ENCODE measurements around the gene LIX1.
"Not testable (repeated sequence)": the region's sequence is repeated elsewhere in the genome, so short reads cannot be mapped to it uniquely, and the experiment has no call there.

The LIX1 gene

GRCh38 chr5:97142521-97143254 is at the start of gene LIX1:
Gene LIX1, minus strand, starts transcription at chr5:97142611. Its CDS starts 35 bp downstream, at chr5:97142576.
- peak; percentile 55 for DNase-seq

GRCh38 chr5:97191893-97192292 is 49.5 kb upstream of the LIX1 start:
- no peak for DNase-seq

- DNase-seq = not testable (repeated sequence)
These were observed 47.1 kb upstream of the LIX1 start for GRCh38 chr5:97189523-97189922.

GRCh38 chr5:97183930-97184213 is 41.5 kb upstream of the LIX1 start:
- no peak for DNase-seq

GRCh38 chr5:97183100-97183929 is 40.9 kb upstream of the LIX1 start, which contains the start of gene RIOK2:
Gene RIOK2, minus strand, starts transcription at chr5:97183247. Its CDS starts 56 bp downstream, at chr5:97183191.
- peak; percentile 95 for DNase-seq

GRCh38 chr5:97182571-97183099 is 40.2 kb upstream of the LIX1 start:
- DNase-seq = peak; percentile 4

- peak; percentile 41 for DNase-seq
These were observed 39.6 kb upstream of the LIX1 start for GRCh38 chr5:97181856-97182545.

GRCh38 chr5:97179457-97179856 is 37.0 kb upstream of the LIX1 start:
- not testable (repeated sequence) for DNase-seq

GRCh38 chr5:97172227-97172626 is 29.8 kb upstream of the LIX1 start:
- no peak for DNase-seq

GRCh38 chr5:97171703-97172102 is 29.3 kb upstream of the LIX1 start:
- no peak for DNase-seq

GRCh38 chr5:97167435-97167834 is 25.0 kb upstream of the LIX1 start:
- DNase-seq = no peak

GRCh38 chr5:97165726-97166125 is 23.3 kb upstream of the LIX1 start:
- DNase-seq = no peak

- peak; percentile 48 for DNase-seq
These were observed 22.4 kb upstream of the LIX1 start for GRCh38 chr5:97164846-97165245.

GRCh38 chr5:97163790-97164285 is 21.4 kb upstream of the LIX1 start:
- no peak for DNase-seq

GRCh38 chr5:97163360-97163764 is 21.0 kb upstream of the LIX1 start:
- DNase-seq = peak; percentile 26

GRCh38 chr5:97162045-97162444 is 19.6 kb upstream of the LIX1 start:
- DNase-seq = peak; percentile 64

- DNase-seq = no peak
These were observed 15.3 kb upstream of the LIX1 start for GRCh38 chr5:97157689-97158088.

- DNase-seq = no peak
These were observed 9.0 kb upstream of the LIX1 start for GRCh38 chr5:97151370-97151769.

- DNase-seq = no peak
These were observed 8.0 kb upstream of the LIX1 start for GRCh38 chr5:97150401-97150800.

GRCh38 chr5:97149709-97150108 is 7.3 kb upstream of the LIX1 start:
- DNase-seq = no peak

- no peak for DNase-seq
These were observed 5.9 kb upstream of the LIX1 start for GRCh38 chr5:97148288-97148687.

- no peak for DNase-seq
These were observed 1.3 kb upstream of the LIX1 start for GRCh38 chr5:97143704-97144103.

GRCh38 chr5:97141539-97141938 is 872 bp downstream of the LIX1 start:
- no peak for DNase-seq
